ENCODE measurements around the gene SPTBN1.

GRCh38 chr2:54503828-54504227, 47.7 kb downstream of the SPTBN1 start:
- TF ChIP-seq EP300 (IDR thresholded peaks at IDR 0.05; ENCODE audit: borderline replicate concordance) (no peak), MAX (IDR thresholded peaks at IDR 0.05) (no peak), TEAD4 (IDR thresholded peaks at IDR 0.05) (no peak), RAD21 (IDR thresholded peaks at IDR 0.05; ENCODE audit: low read depth) (no peak), CREB1 (IDR thresholded peaks at IDR 0.05; ENCODE audit: low read depth) (no peak), TAF1 (IDR thresholded peaks at IDR 0.05; ENCODE audit: low read depth) (no peak), REST (IDR thresholded peaks at IDR 0.05; ENCODE audit: low read depth) (no peak), ZBTB7A (IDR thresholded peaks at IDR 0.05; ENCODE audit: low read depth) (no peak)
